ENCODE data around the gene TCF7L1. TPM values are rescaled to one million over a fixed set of nuclear protein-coding genes. Genes with fewer than 3 reads are reported as not detected.

Gene TCF7L1
- total RNA-seq, 1 experiment from 2014 or later = 3.0 TPM

GRCh38 chr2:85181134-85181631 is 48.0 kb downstream of the TCF7L1 start:
- peaks cover 13% of the 10 kb centered on the region for H3K27me3 Mint-ChIP-seq (ENCODE audit: unreplicated experiment)
- H3K9me3 Mint-ChIP-seq (ENCODE audit: low read depth, unreplicated experiment) = no peaks in the 10 kb centered on the region
- no TSS peak for BruUV-seq (replicated peaks)
- CTCF ChIA-PET = interaction anchor here (1.3 kb wide), 1 partner anchor 15 kb away, joined by 3 read pairs; no protein-coding TSS in a partner anchor
- peak; percentile 33 for DNase-seq
- no peaks in the 10 kb centered on the region for H3K36me3 Mint-ChIP-seq (ENCODE audit: insufficient read depth, unreplicated experiment)
- intact Hi-C loops (cut with micrococcal nuclease; ENCODE audit: unreplicated experiment) = no loop called here
- H3K27ac Mint-ChIP-seq (ENCODE audit: unreplicated experiment) = no peak overlapping the region
- no peak overlapping the region for H3K4me3 Mint-ChIP-seq (ENCODE audit: low read depth, unreplicated experiment)
- H3K4me1 Mint-ChIP-seq (ENCODE audit: low read depth, unreplicated experiment) = no peaks in the 10 kb centered on the region
- no peak for TF ChIP-seq CTCF (IDR thresholded peaks at IDR 0.05; ENCODE audit: unreplicated experiment)

DNA sequence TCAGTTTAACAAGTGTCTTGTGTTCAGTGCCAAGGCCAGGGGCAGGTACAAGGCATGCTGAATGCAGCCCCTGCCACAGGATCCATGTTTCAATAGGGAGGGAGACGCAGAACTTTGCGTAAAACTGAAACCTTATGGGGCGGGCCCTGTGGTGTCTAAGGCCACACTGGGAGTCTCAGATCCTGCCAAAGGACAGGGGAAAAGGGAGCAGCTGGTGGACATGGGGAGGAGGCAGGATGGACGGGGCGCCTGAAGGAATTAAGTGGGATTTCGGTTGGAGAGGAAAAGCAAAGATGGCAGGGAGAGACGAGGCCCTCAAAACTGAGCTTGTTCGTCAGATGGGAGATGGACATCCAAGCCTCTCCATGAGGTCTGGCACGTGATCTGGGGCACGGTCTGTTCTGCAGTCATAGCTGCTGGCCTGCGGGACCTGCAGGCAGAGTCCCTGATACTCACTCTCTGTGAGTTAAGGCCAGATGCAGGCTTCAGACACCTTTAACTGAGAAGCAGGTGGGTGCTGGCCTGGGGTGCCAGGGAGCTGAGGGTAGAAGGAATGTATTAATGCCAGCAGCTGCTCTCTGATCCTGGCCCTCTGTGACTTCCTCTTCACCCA is 48.8 kb downstream of the TCF7L1 start:
- intact Hi-C loops (cut with micrococcal nuclease; ENCODE audit: unreplicated experiment) = no loop called here
- TF ChIP-seq CTCF (IDR thresholded peaks at IDR 0.05; ENCODE audit: unreplicated experiment) = no peak
- no peaks in the 10 kb centered on the region for H3K36me3 Mint-ChIP-seq (ENCODE audit: insufficient read depth, unreplicated experiment)
- no peak for DNase-seq
- CTCF ChIA-PET = interaction anchor here (1.3 kb wide), 1 partner anchor 16 kb away, joined by 3 read pairs; no protein-coding TSS in a partner anchor
- H3K27ac Mint-ChIP-seq (ENCODE audit: unreplicated experiment) = no peak overlapping the region
- no peak overlapping the region for H3K4me3 Mint-ChIP-seq (ENCODE audit: low read depth, unreplicated experiment)
- H3K27me3 Mint-ChIP-seq (ENCODE audit: unreplicated experiment) = peaks cover 13% of the 10 kb centered on the region
- BruUV-seq (replicated peaks) = no TSS peak
- no peaks in the 10 kb centered on the region for H3K4me1 Mint-ChIP-seq (ENCODE audit: low read depth, unreplicated experiment)
- no peaks in the 10 kb centered on the region for H3K9me3 Mint-ChIP-seq (ENCODE audit: low read depth, unreplicated experiment)

DNA sequence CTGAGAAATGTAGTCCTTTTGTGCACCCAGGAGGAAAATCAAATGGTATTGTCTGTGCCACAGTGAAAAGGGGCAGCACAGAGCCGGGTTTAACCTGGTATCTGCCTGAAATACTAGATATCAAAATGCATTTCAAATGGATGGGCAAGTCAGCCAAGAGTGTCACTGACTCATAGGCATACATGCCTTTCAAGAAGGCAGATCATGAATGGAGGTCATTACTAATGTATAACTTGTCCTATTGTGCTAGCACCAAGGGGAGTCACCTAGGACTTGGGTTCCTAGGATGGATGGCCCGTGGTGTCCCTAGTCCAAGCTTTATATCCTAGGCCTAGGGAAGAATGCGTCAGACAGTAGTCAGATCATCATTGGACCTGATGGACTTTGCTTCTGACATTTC is 49.9 kb downstream of the TCF7L1 start:
- Mint-ChIP-seq H3K9me3 (ENCODE audit: low read depth, unreplicated experiment) (no peaks in the 10 kb centered on the region), H3K27me3 (ENCODE audit: unreplicated experiment) (peaks cover 13% of the 10 kb centered on the region), H3K4me1 (ENCODE audit: low read depth, unreplicated experiment) (no peaks in the 10 kb centered on the region), H3K27ac (ENCODE audit: unreplicated experiment) (no peak overlapping the region), H3K36me3 (ENCODE audit: insufficient read depth, unreplicated experiment) (no peaks in the 10 kb centered on the region), H3K4me3 (ENCODE audit: low read depth, unreplicated experiment) (no peak overlapping the region)
- CTCF ChIA-PET = no interaction called here
- TF ChIP-seq CTCF (IDR thresholded peaks at IDR 0.05; ENCODE audit: unreplicated experiment) = no peak
- intact Hi-C loops (cut with micrococcal nuclease; ENCODE audit: unreplicated experiment) = no loop called here
- no TSS peak for BruUV-seq (replicated peaks)
- no peak for DNase-seq

DNA sequence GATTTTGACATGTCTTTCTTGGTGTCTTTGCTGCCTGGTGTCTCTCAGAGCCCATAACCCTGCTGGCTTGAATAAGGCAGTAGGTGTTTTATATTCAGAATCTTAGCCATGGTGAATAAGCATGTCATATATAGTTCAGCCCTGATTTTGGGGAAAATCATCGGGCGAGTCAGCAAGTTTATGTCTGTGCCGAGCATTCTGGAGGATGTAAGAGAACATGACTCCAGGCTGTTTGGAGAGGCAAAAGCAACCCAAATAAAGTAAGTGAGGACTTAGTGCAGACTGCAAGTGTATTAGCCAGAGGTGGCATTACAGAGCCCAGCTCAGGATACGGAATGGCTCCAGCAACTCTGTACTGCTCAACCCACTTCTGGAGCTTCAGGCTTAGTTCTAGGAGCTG is 50.3 kb downstream of the TCF7L1 start:
- no peaks in the 10 kb centered on the region for H3K4me1 Mint-ChIP-seq (ENCODE audit: low read depth, unreplicated experiment)
- no peaks in the 10 kb centered on the region for H3K9me3 Mint-ChIP-seq (ENCODE audit: low read depth, unreplicated experiment)
- CTCF ChIA-PET = no interaction called here
- H3K27ac Mint-ChIP-seq (ENCODE audit: unreplicated experiment) = no peak overlapping the region
- peaks cover 13% of the 10 kb centered on the region for H3K27me3 Mint-ChIP-seq (ENCODE audit: unreplicated experiment)
- no peak overlapping the region for H3K4me3 Mint-ChIP-seq (ENCODE audit: low read depth, unreplicated experiment)
- no peaks in the 10 kb centered on the region for H3K36me3 Mint-ChIP-seq (ENCODE audit: insufficient read depth, unreplicated experiment)
- no peak for DNase-seq
- intact Hi-C loops (cut with micrococcal nuclease; ENCODE audit: unreplicated experiment) = no loop called here
- BruUV-seq (replicated peaks) = no TSS peak
- TF ChIP-seq CTCF (IDR thresholded peaks at IDR 0.05; ENCODE audit: unreplicated experiment) = no peak

All from Calu3 (cell line).